VCaP (cell line): ENCODE data around the gene TMOD1.
A peak's percentile ranks its signal among the peaks of the same experiment; 100 is the strongest.

Source experiments
- H3K27ac ChIP-seq: fragments of 450-650 bp; 2 replicates; pipeline ENCODE4 v1.5.1; 2017
- TF ChIP-seq, protein P1 (sequence below): fragments of 450-650 bp; conservative IDR thresholded peaks from 2 replicates; pipeline ENCODE4 v1.5.1; 2017; ENCODE audit warnings: mild to moderate bottlenecking, moderate library complexity

Gene TMOD1

DNA sequence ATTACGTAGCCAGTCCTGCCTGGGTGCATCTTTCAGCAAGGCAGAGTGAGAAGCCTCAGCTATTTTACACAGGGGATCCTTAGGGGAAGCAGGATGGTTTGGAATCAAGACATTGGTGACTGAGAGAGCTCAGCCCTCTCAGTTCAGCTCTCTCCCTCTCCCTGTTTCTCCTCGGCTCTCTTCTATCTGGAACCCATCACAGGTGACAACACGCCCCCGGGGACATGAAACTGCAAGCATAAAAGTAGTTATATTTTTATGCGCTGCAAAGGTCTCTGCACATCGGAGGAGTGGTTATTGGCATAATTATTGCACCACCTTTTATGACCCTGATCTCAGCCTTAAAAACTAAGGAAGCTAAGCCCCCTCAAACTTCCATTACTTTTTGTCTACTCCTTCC is 14.2 kb downstream of the TMOD1 start:
- no peak overlapping the region for H3K27ac ChIP-seq
- TF ChIP-seq, protein P1, sequence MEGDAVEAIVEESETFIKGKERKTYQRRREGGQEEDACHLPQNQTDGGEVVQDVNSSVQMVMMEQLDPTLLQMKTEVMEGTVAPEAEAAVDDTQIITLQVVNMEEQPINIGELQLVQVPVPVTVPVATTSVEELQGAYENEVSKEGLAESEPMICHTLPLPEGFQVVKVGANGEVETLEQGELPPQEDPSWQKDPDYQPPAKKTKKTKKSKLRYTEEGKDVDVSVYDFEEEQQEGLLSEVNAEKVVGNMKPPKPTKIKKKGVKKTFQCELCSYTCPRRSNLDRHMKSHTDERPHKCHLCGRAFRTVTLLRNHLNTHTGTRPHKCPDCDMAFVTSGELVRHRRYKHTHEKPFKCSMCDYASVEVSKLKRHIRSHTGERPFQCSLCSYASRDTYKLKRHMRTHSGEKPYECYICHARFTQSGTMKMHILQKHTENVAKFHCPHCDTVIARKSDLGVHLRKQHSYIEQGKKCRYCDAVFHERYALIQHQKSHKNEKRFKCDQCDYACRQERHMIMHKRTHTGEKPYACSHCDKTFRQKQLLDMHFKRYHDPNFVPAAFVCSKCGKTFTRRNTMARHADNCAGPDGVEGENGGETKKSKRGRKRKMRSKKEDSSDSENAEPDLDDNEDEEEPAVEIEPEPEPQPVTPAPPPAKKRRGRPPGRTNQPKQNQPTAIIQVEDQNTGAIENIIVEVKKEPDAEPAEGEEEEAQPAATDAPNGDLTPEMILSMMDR, result no peak

DNA sequence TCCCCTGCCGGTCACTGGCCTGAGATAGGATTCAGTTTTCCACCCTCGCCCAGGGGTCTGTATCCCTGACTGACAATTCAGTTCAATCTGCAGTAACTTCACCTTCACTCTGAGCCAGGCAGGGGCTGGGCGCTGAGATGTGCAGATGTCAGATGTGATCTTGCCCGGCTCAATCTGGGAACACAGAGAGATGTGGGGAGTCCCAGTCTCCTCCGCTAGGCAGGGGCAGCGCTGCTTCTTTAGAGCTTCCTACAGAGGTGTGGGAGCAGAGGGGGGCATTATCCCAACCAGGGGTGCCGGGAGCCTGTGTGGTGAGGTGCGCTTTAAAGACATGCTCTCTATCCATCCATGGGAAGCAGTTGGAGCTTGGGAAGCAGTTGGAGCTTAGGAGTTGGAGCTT is 14.6 kb downstream of the TMOD1 start:
- H3K27ac ChIP-seq, result no peak overlapping the region
- TF ChIP-seq, protein P1, result no peak

DNA sequence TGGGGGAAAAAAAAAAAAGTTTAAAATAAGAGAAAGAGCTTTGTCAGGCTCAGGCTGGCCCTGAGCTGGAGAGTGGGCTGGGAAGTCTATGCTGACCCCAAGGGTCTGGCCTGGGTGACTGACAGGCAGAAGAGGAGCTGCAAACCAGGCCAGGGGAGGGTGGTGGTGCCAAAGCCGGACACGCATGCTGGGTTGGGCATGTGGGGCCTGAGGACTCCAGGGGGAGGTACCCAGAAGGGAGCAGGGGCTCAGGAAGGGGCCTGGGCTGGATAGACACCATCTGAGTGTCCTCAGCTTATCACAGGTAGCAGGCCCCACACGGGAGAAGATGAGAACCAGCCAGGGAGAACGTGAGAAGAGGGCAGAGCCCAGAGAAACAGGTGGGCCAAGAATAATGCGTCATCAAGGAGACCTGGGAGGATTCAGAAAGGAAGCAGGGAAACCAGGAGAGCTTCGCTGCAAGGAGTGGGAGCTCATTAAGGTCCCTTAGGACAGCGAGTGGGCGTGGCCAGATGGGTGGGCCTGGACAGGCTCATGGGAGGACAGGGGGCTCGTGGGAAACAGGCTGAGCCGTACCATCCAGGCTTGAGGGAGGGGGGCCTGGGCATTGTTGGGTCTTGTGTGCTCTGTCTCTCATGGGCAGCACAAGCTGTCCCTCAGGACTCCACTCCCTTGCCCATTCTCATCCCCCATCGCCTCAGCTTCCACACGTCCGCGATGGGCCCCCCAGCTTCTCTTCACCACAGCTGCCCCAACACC is 16.0 kb downstream of the TMOD1 start:
- TF ChIP-seq, protein P1, result no peak

DNA sequence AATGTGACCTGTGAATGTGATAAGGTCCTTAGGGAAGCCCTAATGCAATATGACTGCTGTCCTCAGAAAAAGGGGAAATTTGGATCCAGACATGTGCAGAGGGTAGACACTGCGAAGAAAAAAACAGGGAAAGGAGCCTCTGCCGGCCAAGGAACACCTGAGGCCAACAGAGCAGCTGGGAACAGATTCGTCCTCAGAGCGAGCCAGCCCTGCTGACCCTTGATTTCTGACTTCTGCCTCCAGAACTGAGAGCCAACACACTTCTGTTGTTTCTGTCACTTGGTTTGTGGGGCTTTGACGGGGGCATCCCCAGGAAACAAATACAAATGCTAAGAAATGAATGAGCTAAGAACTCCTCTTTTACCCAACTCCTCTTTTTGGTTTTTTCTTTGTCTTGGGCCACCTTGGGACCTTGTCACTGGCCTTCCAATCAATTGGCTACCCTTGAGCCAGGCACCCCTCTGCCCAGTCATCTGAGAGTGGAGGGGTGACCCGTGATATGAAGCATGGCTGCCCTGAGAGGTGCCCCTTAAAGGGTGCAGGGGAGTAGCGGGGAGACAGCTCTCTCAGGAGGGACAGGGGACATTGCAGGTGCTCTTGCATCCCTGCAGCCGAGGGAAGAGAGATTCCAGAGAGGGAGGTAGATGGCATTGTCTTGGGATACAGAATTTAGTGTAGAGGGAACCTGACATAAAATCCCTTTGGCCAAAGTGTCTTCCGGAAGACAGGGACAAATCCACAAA is 16.9 kb downstream of the TMOD1 start:
- peak overlapping the region; percentile 79 for H3K27ac ChIP-seq
- TF ChIP-seq, protein P1, result no peak

More for the DNA sequence above, 16.0 kb downstream of the TMOD1 start:
- H3K27ac ChIP-seq, result peak overlapping the region; percentile 79

DNA sequence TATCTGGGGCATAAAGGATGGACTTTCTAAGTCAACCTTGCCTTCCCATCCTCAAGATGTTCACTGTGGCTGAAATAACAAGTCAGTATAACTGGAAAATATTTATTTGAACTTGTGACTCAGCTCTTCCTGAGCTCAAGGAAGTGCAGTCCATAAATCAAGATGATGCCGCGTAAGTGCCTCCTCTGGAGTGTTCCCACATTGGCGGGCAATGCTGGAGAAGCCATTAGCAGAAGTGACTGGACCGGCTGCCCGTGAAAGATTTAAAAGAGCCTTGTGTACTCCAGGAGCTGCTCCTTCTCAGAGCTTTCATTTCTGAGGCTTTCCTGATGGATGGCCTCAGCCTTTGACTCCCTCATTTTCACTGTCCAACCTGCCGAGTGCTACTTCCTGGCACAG is 17.4 kb downstream of the TMOD1 start:
- peak overlapping the region; percentile 79 for H3K27ac ChIP-seq
- TF ChIP-seq, protein P1, result no peak

DNA sequence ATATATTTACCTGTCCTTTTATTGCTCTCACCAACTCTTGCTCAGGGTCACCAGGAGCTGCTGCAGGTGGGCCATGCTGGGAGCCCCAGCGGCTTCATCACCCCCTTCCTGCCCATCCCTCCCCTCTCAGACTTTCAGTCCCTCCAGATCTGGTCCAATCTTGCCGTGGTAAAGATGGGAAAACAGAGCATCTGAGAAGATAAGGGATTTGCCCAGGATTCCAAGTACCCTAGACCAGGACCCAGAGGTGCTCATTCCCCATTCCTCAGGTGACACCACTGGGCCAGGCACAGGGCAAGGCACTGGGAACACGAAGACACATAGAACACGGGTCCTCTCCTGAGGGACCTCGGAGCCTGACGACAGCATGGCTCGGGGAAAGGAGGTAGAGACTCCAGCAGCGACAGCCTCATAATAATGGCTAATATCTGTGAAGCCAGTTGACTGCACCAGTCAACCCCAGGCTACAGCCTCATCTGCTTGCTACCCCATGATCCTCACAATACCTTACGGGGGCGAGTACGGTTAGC is 18.0 kb downstream of the TMOD1 start:
- TF ChIP-seq, protein P1, result no peak
- peak overlapping the region; percentile 79 for H3K27ac ChIP-seq

DNA sequence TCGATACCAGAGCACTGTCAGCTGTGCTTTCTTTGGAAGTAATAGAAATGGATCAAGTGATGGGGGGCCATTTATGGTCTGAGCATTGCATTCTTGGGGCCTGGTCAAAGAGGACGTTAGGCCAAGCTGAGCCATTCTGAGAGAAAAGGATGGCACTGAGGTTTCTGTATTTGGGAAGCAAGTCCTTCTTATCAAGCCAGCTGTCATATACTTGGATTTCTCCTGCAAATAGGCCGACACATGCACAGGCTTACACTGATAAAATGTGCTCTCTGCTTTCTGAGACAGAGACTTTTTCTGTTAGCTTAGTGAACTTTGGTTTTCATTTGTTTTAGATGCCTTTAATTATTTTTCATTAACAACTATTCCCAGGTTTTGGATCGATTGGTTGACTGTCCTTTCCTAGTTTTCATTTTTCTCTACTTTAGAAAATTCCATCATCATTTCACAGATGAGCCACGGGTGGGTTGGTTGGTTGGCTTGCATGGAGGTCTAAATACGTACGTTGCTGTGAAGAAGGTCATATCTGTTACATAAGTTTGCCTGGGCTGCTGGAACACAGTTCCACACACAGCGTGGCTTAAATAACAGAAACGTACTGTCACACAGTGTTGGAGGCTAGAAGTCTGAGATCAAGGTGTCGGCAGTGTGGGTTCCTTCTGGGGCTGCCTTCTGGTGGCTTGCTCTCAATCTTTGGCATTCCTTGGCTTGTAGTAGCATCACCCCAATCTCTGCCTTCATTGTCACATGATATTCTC is 20.3 kb downstream of the TMOD1 start:
- H3K27ac ChIP-seq, result no peak overlapping the region
- TF ChIP-seq, protein P1, result no peak
